ENCODE results near the gene TK2.

The TK2 gene

DNA sequence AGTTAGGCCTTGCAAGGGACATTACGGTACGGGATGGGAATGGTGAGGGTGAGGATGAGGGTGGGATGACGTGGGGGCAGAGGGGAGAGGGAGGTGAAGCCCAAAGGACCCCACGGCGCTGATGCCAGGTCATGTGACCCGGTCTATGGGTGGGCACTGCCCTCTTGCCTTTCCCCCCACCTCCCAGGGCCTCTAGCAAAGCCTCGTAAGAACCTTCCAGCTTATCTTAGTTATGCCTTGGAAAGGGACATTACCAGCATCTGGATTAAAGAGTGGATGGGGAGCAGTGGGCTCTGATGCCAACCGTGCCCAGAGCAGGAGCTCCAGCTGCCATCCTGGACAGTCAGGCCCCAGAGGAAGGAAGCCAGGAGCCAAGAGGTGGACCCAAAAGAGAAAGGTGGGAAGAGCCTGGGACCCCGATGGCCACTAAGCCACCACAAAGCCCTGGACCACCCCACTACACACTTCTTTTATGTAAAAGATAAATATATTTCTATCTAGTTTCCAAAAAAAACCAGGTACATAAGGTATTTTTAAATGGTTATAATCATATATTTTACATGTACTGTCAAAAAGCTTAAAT lies 40.9 kb downstream of the TK2 start:
- H3K27ac ChIP-seq (ENCODE audit: low read depth, low read length) = no peak overlapping the region
- no peaks in the 10 kb centered on the region for H3K36me3 ChIP-seq (ENCODE audit: low read length)
- H3K4me3 ChIP-seq (ENCODE audit: insufficient read depth, low read length, poor library complexity, severe bottlenecking) = no peak overlapping the region
- no peaks in the 10 kb centered on the region for H3K79me2 ChIP-seq (ENCODE audit: insufficient read depth, low read length)
- H3F3A ChIP-seq (ENCODE audit: insufficient read depth) = no peaks in the 10 kb centered on the region
- H3K9ac ChIP-seq (ENCODE audit: low read length) = no peak overlapping the region
- no peak overlapping the region for H2AFZ ChIP-seq (ENCODE audit: low read depth, low read length, severe bottlenecking)
- H4K20me1 ChIP-seq (ENCODE audit: low read depth, low read length) = no peaks in the 10 kb centered on the region
- no peaks in the 10 kb centered on the region for H3K9me2 ChIP-seq (replicated peaks; ENCODE audit: insufficient read depth, low read length)
- no peaks in the 10 kb centered on the region for H3K9me3 ChIP-seq (ENCODE audit: insufficient read depth, low read length)
- H3K27me3 ChIP-seq (ENCODE audit: low read length) = no peaks in the 10 kb centered on the region
- no peak overlapping the region for H3K4me2 ChIP-seq (ENCODE audit: low read depth, low read length, poor library complexity, severe bottlenecking)
- TF ChIP-seq EZH2phosphoT487 (conservative IDR thresholded peaks at IDR 0.05; ENCODE audit: low read length) = no peak
- TF ChIP-seq, protein P1, sequence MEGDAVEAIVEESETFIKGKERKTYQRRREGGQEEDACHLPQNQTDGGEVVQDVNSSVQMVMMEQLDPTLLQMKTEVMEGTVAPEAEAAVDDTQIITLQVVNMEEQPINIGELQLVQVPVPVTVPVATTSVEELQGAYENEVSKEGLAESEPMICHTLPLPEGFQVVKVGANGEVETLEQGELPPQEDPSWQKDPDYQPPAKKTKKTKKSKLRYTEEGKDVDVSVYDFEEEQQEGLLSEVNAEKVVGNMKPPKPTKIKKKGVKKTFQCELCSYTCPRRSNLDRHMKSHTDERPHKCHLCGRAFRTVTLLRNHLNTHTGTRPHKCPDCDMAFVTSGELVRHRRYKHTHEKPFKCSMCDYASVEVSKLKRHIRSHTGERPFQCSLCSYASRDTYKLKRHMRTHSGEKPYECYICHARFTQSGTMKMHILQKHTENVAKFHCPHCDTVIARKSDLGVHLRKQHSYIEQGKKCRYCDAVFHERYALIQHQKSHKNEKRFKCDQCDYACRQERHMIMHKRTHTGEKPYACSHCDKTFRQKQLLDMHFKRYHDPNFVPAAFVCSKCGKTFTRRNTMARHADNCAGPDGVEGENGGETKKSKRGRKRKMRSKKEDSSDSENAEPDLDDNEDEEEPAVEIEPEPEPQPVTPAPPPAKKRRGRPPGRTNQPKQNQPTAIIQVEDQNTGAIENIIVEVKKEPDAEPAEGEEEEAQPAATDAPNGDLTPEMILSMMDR (IDR thresholded peaks at IDR 0.05; ENCODE audit: insufficient read depth, low read length, poor library complexity, severe bottlenecking) = no peak

DNA sequence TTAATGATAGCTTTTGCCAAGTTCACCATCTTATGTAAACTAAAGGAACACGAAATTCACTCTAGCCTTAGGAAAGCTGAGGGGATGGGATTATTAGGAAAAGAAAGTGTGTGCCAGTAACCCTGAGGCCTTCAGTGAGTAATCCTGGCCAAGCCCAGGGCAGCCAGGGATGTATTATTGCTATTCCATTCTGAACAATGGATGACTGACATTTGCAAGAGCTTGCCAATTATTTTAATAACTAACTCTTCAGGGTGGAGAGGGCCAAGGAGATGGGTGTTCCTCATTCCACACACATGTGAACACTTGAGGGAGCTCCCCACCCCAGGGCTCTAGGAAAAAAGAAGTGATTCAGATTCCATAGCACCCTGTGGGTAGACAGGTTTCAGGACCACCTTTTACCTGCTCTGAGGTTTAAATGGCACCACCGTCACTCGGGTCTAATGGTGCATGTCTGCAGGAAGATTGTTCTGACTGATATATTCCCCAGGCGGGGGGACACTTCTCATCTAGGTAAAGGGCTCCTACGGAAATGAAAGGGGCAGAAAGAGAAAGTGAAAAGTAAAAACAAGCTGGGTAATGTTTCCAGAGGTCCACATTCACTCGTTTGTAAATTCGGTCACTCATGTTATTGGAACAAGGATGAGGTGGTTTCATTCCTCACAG lies 41.5 kb downstream of the TK2 start:
- no peaks in the 10 kb centered on the region for H4K20me1 ChIP-seq (ENCODE audit: low read depth, low read length)
- H3K9me3 ChIP-seq (ENCODE audit: insufficient read depth, low read length) = no peaks in the 10 kb centered on the region
- H3K36me3 ChIP-seq (ENCODE audit: low read length) = no peaks in the 10 kb centered on the region
- H3K4me2 ChIP-seq (ENCODE audit: low read depth, low read length, poor library complexity, severe bottlenecking) = no peak overlapping the region
- H3F3A ChIP-seq (ENCODE audit: insufficient read depth) = no peaks in the 10 kb centered on the region
- no peak overlapping the region for H3K27ac ChIP-seq (ENCODE audit: low read depth, low read length)
- no peaks in the 10 kb centered on the region for H3K27me3 ChIP-seq (ENCODE audit: low read length)
- H3K9me2 ChIP-seq (replicated peaks; ENCODE audit: insufficient read depth, low read length) = no peaks in the 10 kb centered on the region
- TF ChIP-seq, protein P1 (IDR thresholded peaks at IDR 0.05; ENCODE audit: insufficient read depth, low read length, poor library complexity, severe bottlenecking) = no peak
- no peak for TF ChIP-seq EZH2phosphoT487 (conservative IDR thresholded peaks at IDR 0.05; ENCODE audit: low read length)
- no peaks in the 10 kb centered on the region for H3K79me2 ChIP-seq (ENCODE audit: insufficient read depth, low read length)
- no peak overlapping the region for H2AFZ ChIP-seq (ENCODE audit: low read depth, low read length, severe bottlenecking)
- H3K9ac ChIP-seq (ENCODE audit: low read length) = no peak overlapping the region
- no peak overlapping the region for H3K4me3 ChIP-seq (ENCODE audit: insufficient read depth, low read length, poor library complexity, severe bottlenecking)

- Histone ChIP-seq H4K20me1 (ENCODE audit: low read depth, low read length) (no peaks in the 10 kb centered on the region), H3F3A (ENCODE audit: insufficient read depth) (no peaks in the 10 kb centered on the region), H3K9me3 (ENCODE audit: insufficient read depth, low read length) (no peaks in the 10 kb centered on the region), H3K27ac (ENCODE audit: low read depth, low read length) (no peak overlapping the region), H2AFZ (ENCODE audit: low read depth, low read length, severe bottlenecking) (no peak overlapping the region), H3K9ac (ENCODE audit: low read length) (no peak overlapping the region), H3K79me2 (ENCODE audit: insufficient read depth, low read length) (no peaks in the 10 kb centered on the region), H3K36me3 (ENCODE audit: low read length) (no peaks in the 10 kb centered on the region), H3K9me2 (replicated peaks; ENCODE audit: insufficient read depth, low read length) (no peaks in the 10 kb centered on the region), H3K4me3 (ENCODE audit: insufficient read depth, low read length, poor library complexity, severe bottlenecking) (no peak overlapping the region), H3K27me3 (ENCODE audit: low read length) (0 out of 2 replicates have a peak, but pooled peaks cover 4% of the 10 kb centered on the region), H3K4me2 (ENCODE audit: low read depth, low read length, poor library complexity, severe bottlenecking) (no peak overlapping the region)
- TF ChIP-seq, protein P1 (IDR thresholded peaks at IDR 0.05; ENCODE audit: insufficient read depth, low read length, poor library complexity, severe bottlenecking) = no peak
- TF ChIP-seq EZH2phosphoT487 (conservative IDR thresholded peaks at IDR 0.05; ENCODE audit: low read length) = no peak
Measured at GRCh38 chr16:66507731-66508239, 42.1 kb downstream of the TK2 start.
